NB4 (cell line): Measurements from ENCODE around the gene MORN1.

ENCODE experiments used
- MYC ChIP-seq: IDR thresholded peaks from 2 replicates; pipeline ENCODE4 v1.6.1; 2011; ENCODE audit warnings: low read depth, low read length
- POLR2A ChIP-seq: IDR thresholded peaks from 2 replicates; pipeline ENCODE4 v1.6.1; 2011; ENCODE audit warnings: mild to moderate bottlenecking; ENCODE audit not compliant: insufficient read length; ENCODE audit errors: extremely low read depth
- TF ChIP-seq, protein P1 (sequence below): IDR thresholded peaks from one replicate; pipeline ENCODE4 v1.5.1; 2012; ENCODE audit warnings: low read depth, low read length
- TF ChIP-seq, protein P2 (sequence below): IDR thresholded peaks from 2 replicates; pipeline ENCODE4 v1.6.1; 2011; ENCODE audit warnings: low read depth, low read length

DNA sequence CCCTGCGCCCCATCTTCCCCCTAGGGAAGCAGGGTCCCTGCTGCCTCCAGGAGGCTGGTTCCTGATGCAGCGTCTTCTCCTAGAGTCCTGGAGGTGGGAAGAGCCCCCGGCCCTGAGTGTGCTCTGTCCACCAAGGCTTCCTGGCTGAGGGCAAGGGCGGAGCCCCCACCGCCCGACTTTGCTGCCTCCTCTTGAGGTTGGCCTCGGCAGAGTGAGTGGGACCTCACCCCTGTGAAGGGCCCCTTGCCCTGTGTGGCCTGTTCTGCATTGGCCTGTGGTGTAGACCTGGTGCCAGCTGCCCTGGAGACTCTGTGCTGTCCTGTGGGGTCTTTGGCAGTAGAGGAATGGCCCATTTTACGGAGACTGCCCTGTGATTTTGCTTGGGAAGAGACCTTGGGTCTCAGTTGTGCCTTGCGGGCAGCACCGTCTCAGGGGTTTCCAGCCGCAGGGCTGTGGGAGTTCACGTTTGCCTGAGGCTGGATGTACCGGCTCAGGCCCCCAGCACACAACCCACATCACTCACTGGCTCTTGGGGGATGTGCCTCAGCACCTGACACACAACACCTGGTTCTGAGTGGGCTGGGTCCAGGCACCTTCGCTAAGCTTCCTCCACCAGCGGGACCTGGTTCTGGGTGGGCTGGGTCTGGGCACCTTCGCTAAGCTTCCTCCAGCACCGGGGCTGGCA, 89.6 kb downstream of the MORN1 start:
- TF ChIP-seq, protein P1, sequence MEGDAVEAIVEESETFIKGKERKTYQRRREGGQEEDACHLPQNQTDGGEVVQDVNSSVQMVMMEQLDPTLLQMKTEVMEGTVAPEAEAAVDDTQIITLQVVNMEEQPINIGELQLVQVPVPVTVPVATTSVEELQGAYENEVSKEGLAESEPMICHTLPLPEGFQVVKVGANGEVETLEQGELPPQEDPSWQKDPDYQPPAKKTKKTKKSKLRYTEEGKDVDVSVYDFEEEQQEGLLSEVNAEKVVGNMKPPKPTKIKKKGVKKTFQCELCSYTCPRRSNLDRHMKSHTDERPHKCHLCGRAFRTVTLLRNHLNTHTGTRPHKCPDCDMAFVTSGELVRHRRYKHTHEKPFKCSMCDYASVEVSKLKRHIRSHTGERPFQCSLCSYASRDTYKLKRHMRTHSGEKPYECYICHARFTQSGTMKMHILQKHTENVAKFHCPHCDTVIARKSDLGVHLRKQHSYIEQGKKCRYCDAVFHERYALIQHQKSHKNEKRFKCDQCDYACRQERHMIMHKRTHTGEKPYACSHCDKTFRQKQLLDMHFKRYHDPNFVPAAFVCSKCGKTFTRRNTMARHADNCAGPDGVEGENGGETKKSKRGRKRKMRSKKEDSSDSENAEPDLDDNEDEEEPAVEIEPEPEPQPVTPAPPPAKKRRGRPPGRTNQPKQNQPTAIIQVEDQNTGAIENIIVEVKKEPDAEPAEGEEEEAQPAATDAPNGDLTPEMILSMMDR, result no peak
- TF ChIP-seq POLR2A (no peak), MYC (no peak)
- TF ChIP-seq, protein P2, sequence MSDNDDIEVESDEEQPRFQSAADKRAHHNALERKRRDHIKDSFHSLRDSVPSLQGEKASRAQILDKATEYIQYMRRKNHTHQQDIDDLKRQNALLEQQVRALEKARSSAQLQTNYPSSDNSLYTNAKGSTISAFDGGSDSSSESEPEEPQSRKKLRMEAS, result no peak
